Transverse colon (tissue), 4 donors: ENCODE results near the gene ULK4. TPM values are rescaled to one million over a fixed set of nuclear protein-coding genes. Genes with fewer than 3 reads are reported as not detected.

Experiments used
- DNase-seq: peaks from one replicate; pipeline ENCODE4 v3.0.0-alpha.2; 2019
- H3K27ac ChIP-seq, 4 donors: fragments of 200-600 bp; sonication (generic); 2 replicates each; pipeline ENCODE4 v1.5.1; 2016 to 2018; ENCODE audit warnings: inconsistent platforms in 4 of 4
- H3K27me3 ChIP-seq: fragments of 200-600 bp; sonication (generic); 2 replicates; pipeline ENCODE4 v1.5.1; 2017; ENCODE audit warnings: inconsistent platforms
- H3K36me3 ChIP-seq, 4 donors: fragments of 200-600 bp; sonication (generic); 2 replicates each; pipeline ENCODE4 v1.5.1; 2017 to 2019; ENCODE audit warnings: inconsistent platforms in 4 of 4
- H3K4me1 ChIP-seq, 4 donors: fragments of 200-600 bp; sonication (generic); 2 replicates each; pipeline ENCODE4 v1.5.1; 2017 to 2020; ENCODE audit warnings: inconsistent platforms in 4 of 4
- H3K4me3 ChIP-seq, 4 donors: fragments of 200-600 bp; sonication (generic); 1 replicate in 1 of 4; 2 replicates in 3 of 4; pipeline versions ENCODE4 v1.5.1 to v1.6.1; 2017 to 2019; ENCODE audit warnings: inconsistent platforms in 4 of 4
- H3K9me3 ChIP-seq, 2 donors: fragments of 200-600 bp; sonication (generic); 2 replicates each; pipeline ENCODE4 v1.5.1; 2017 to 2019; ENCODE audit warnings: inconsistent platforms in 2 of 2
- CTCF ChIP-seq, 5 experiments: fragments of 200-600 bp in 3 of 5; fragments of 450-650 bp in 2 of 5; sonication (generic) in 3 of 5; IDR thresholded peaks; 1 replicate in 2 of 5; 2 replicates in 3 of 5; pipeline ENCODE4 v1.5.1; 2016 to 2017; ENCODE audit warnings: antibody characterized with exemption in 5 of 5, inconsistent platforms in 3 of 5, mild to moderate bottlenecking in 2 of 5, moderate library complexity in 1 of 5
- EP300 ChIP-seq: sonication (generic); formaldehyde crosslinking; IDR thresholded peaks from one replicate; pipeline ENCODE4 v1.6.1; 2017; ENCODE audit warnings: antibody characterized with exemption, low read depth
- POLR2A ChIP-seq: fragments of 450-650 bp; IDR thresholded peaks from one replicate; pipeline ENCODE4 v1.6.1; 2016; ENCODE audit warnings: antibody characterized with exemption, mild to moderate bottlenecking, moderate library complexity
- POLR2AphosphoS5 ChIP-seq, 3 donors: sonication (generic); formaldehyde crosslinking; IDR thresholded peaks; one replicate each; pipeline ENCODE4 v1.6.1; 2016; ENCODE audit warnings: antibody characterized with exemption in 3 of 3
- WGBS, 2 donors: methylation state at CpG; one replicate each; pipeline ENCODE4 v1.1.5; 2018; ENCODE audit warnings: low coverage in 1 of 2; 5-methylcytosine and 5-hydroxymethylcytosine counted together
- in situ Hi-C, 4 donors: fragments of 200-750 bp; cut with MboI; loops; one replicate each; pipeline versions ENCODE4 v1.15.0 to v1.15.1; 2017; ENCODE audit warnings: low sequenced_read_pairs in 3 of 4, low pct_ligation_motif_present in 1 of 4, low pct_unique_long_range_greater_than_20kb in 1 of 4
- intact Hi-C: fragments of 100-400 bp; cut with DNase I; formaldehyde crosslinking; loops from one replicate; pipeline ENCODE4 v1.15.1; 2023; ENCODE audit warnings: low total_unique reads
- total RNA-seq, 4 donors: library from RNA; depleted of rRNA; stranded (reverse); fragments of >200 nt; gene quantifications; one replicate each; pipeline ENCODE4 v1.1.0, GENCODE V29; 2016

Gene ULK4
- total RNA-seq, 4 donors from 2014 or later = 4.1 to 19.2 (median 11.7) TPM

GRCh38 chr3:41690766-41691563 lies 270.9 kb downstream of the ULK4 start:
- Histone ChIP-seq H3K4me1 (peaks cover 0 to 14% (median 4%) of the 10 kb centered on the region in 4 donors), H3K9me3 (no peaks in the 10 kb centered on the region), H3K36me3 (no peaks in the 10 kb centered on the region), H3K27ac (peak overlapping the region in 2 of 4 donors; percentile 28 to 35), H3K27me3 (no peaks in the 10 kb centered on the region), H3K4me3 (no peak overlapping the region)
- in situ Hi-C loops (no loop called here), intact Hi-C loops (no loop called here)
- TF ChIP-seq EP300 = no peak
- no peak for TF ChIP-seq CTCF (IDR thresholded peaks at IDR 0.05)
- no peak for TF ChIP-seq POLR2A
- no peak for TF ChIP-seq POLR2AphosphoS5 (IDR thresholded peaks at IDR 0.05)
- WGBS, 2 donors = 0 to 43% methylated on average over 1 to 5 of the region's 5 CpGs
- DNase-seq = peak; percentile 35

- 57 to 59% methylated on average over 4 of the region's 4 CpGs for WGBS, 2 donors
- Histone ChIP-seq H3K4me1 (peaks cover 0 to 26% (median 6%) of the 10 kb centered on the region in 4 donors), H3K4me3 (no peak overlapping the region), H3K27ac (peak overlapping the region; percentile 15 to 70 (median 46)), H3K27me3 (no peaks in the 10 kb centered on the region), H3K9me3 (no peaks in the 10 kb centered on the region), H3K36me3 (no peaks in the 10 kb centered on the region)
- TF ChIP-seq CTCF (IDR thresholded peaks at IDR 0.05) = no peak
- TF ChIP-seq POLR2A = no peak
- TF ChIP-seq EP300 = no peak
- TF ChIP-seq POLR2AphosphoS5 (IDR thresholded peaks at IDR 0.05) = peak in 2 of 3 donors; percentile 51 to 55
- DNase-seq = no peak
- in situ Hi-C loops (no loop called here), intact Hi-C loops (no loop called here)
These were observed 273.1 kb downstream of the ULK4 start for GRCh38 chr3:41688595-41689380.

GRCh38 chr3:41684797-41685735 lies 276.8 kb downstream of the ULK4 start:
- Histone ChIP-seq H3K27me3 (no peaks in the 10 kb centered on the region), H3K36me3 (no peaks in the 10 kb centered on the region), H3K27ac (peak overlapping the region in 1 of 4 donors; percentile 11), H3K9me3 (no peaks in the 10 kb centered on the region), H3K4me1 (peaks cover 0 to 19% (median 5%) of the 10 kb centered on the region in 4 donors), H3K4me3 (no peak overlapping the region)
- DNase-seq = no peak
- 74 to 88% methylated on average over 3 to 4 of the region's 4 CpGs for WGBS, 2 donors
- in situ Hi-C loops = no loop called here
- no peak for TF ChIP-seq CTCF (IDR thresholded peaks at IDR 0.05)
- TF ChIP-seq EP300 = no peak
- TF ChIP-seq POLR2AphosphoS5 (IDR thresholded peaks at IDR 0.05) = no peak
- no peak for TF ChIP-seq POLR2A
- intact Hi-C loops = no loop called here
